ENCODE data around the gene AKAP8L.

The AKAP8L gene

DNA sequence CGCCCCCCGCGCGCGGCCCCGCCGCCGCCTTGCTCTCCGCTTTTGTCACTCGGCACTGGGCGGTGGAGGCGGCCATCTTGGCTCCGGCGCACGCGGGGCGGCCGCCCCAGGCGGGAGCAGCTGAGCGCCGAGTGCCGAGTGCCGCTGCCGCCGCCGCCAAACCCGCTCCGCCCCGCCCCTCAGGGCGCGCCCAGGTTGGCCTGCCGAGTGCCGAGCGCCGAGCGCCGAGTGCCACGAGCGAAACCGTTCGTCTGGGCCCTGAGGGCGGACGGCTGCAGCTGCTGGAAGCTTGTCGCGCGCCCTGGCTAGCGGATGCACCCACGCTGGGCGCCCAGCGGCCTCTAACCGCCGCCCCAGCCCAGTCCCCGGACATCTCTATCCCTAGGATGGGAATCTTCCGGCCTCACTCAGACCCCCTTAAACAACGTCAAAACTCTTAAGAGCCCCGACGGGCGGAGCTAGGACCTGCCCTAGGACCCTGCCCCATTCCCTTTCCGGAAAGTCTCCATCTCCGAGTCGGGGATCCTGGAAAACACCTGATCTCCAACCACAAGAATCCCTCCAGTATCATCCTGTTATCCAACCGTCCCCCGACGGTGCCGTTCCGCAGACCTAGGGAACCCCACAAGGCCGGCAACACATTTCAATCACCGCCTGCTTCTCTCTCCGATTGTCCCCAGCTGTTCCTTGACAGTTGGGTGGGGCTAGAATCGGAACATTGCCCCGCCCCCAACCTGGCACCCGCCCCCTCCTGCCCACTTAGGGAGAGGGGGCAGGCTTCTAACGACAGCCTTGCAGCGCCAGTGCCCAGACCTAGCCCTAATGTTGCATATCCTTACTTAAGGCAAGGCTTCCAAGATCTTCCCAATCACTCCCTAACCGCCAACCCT lies 14.1 kb upstream of the AKAP8L start:
- peak; percentile 63 to 79 for DNase-seq

DNA sequence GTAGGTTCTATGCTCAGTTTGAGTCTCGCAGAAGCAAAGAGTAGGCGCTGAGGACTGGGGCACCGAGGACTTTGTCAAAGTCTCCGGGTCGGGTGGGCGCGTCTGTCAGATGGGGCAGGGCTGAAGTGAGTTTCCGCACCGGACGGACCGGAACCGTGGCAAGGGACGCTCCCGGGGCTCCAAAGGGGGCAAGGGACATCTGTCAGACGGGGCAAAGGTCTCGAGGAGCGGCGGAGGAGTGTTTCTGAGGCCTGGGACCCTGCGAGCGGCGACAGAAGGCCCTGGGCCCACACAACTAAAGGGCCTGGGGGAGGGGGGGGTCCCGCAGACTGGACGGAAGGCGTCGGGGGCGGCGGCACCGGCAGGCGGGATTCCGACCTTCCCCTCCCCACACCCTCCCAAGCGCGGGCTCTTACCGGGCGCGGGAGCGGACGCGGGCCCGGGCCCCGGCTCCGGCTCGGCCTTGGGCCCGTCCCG lies 13.3 kb upstream of the AKAP8L start:
- no peak for DNase-seq

DNA sequence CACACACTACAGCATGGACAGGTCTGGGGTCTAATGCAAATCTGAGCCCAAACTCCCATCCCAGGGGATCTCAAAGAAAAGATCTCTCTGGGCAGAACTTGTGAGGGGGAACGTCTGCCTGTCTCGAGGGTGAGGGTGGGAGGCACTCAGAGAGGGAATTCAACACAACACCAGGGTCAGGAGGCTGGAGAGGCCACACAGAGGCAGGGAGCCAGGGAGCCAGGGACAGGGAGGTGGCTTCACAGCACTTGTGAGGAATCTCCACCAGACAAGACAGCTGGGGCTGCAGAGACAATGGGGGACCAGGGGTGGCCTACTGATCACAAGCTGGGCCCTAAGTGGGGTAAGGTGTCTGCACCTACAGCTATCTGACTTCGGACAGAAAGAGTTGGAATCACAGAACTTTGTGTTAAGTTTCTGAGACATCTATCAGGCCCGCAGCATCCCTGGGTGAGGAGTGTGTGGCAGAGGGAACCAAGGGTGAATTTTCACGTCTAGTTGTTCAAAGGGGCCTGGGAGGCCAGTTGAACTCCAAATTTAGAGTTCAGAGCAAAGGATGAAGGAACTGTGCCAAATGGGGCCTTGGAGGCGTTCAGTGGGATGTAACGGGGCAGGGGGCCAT lies 12.7 kb upstream of the AKAP8L start:
- no peak for DNase-seq

DNA sequence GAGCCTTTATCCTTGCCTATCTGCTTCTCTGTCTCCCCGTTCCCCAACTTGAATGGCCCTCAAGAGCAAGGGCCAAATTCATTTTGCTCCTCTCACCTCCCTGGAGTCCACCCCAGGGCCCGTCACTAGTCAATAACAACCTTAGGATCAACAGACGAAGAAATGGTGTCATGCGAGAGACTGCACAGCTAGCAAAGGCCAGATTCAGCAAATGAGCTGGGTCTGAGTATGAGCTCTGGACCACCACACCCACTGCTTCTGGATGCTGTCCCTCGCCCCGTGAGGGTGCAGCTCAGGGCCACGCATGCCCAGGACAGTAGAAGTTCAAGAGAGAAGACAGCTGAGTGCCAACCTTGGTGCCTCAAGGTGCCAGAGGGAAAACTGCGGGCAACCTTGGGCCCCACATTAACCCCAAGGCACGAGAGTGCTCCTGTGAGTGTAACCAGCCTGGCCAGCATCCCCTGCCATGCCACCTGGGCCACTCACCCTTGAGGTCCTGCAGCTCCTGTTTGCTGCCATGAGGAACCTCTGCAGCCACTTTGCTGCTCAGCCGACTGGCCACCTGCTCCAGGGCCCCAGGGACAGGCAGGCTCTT lies 11.8 kb upstream of the AKAP8L start:
- DNase-seq: no peak

DNA sequence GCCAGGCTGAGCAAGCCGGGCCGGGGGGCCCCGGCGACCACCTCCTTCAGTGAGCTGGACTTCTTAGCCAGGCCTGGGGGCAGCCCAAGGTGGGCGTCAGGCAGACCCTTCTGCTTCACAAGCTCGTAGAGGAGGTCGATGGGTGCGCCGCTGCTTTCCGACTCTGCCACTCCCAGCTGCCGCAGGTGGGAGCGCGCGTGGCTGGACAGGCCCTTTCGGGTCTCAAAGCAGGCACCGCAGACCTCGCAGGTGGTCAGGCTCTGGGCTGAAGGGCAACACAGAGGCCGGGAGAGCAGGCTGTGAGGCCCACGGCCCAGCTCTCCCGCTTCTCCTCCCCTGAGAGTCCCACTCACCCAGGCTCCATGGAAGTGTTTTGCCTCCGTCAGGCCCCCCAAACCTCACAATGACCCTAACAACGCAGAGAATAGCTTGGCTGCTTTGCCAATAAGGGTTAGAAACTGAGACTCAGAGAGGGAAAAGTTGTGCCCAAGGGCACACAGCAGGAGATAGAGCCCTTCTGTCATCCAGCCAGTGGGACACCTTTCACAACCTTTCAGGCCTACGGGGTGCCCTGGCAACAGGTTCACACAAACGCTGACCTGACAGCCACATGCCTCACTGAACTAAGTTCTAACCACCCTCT lies 11.2 kb upstream of the AKAP8L start:
- DNase-seq: no peak

DNA sequence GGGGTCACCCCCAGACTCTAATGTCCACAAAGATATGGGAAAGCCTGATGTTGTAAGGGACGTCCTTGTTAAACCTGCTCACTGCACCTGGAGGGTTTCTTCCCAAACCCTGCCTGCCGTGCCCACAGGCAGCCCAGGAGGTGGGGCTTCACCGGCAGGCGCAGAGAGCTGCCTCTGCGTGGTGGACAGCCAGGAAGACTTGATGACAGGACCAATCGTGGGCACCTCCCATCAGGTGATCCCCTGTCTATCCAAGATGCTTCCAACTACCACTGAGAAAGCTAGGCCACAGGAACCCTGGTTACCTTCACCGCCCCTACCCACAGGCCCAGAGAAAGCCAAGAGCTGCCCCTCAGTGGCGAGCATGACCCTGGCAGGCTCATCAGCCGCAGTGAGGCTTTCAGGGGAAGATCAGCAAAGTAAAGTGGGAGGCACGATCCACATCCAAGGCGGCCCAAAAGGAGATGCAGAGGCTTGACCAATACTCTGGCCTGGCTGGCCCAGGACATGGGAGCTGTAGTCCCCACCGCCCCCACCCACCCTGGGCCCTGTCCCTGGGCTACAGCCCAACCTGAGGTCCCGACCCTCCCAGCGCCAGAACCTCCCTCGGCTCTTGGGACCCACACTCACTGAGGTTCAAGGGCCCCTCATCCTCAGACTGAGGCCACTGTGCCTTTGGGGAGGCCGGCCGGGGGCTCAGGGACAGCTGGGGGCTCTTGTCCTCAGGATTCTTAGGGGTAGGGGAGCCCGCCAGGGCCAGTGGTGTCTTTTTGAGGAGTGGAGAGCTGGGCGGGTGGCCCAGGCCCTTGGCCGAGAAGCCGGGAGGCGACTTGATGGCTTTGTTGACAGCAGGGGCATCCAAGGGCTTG lies 10.4 kb upstream of the AKAP8L start:
- DNase-seq: no peak

DNA sequence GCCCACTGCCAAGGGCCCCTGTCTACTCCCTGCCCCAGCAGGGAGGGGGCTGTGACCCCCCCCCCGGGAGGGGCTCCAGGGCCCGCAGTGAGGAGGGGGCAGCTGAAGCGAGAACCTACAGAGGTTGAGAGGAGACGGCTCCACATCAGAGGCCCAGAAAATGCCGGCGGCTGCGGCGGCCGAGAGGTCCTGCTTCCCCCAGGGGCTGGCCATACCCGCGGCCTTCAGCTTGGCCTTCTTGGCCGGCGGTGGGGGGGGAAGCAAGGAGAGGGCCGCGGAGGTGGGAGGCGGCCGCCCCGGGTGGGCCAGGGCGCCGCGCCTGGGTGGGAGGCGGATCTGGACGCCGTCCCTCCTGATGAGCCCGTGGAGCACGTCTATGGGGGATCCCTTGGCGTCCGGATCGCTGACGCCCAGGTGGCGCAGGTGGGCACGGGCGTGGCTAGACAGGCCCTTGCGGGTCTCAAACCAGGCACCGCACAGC lies 9.2 kb upstream of the AKAP8L start:
- no peak for DNase-seq

DNA sequence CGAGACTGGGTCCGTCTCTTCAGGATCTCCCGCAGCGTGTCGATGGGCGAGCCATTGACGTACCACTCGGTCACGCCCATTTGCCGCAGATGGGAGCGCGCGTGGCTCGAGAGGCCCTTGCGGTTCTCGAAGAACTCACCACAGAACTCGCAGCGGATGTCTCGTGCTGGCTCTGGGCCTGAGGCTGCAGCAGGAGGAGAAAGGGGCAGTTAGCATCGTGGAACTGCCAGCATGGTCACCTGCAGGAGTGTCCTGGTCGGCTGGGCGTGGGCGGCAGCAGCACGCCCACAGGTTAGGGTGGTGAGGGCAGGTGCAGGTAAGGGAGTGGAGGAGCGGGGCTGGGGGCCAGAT lies 8.5 kb upstream of the AKAP8L start:
- DNase-seq: no peak

DNA sequence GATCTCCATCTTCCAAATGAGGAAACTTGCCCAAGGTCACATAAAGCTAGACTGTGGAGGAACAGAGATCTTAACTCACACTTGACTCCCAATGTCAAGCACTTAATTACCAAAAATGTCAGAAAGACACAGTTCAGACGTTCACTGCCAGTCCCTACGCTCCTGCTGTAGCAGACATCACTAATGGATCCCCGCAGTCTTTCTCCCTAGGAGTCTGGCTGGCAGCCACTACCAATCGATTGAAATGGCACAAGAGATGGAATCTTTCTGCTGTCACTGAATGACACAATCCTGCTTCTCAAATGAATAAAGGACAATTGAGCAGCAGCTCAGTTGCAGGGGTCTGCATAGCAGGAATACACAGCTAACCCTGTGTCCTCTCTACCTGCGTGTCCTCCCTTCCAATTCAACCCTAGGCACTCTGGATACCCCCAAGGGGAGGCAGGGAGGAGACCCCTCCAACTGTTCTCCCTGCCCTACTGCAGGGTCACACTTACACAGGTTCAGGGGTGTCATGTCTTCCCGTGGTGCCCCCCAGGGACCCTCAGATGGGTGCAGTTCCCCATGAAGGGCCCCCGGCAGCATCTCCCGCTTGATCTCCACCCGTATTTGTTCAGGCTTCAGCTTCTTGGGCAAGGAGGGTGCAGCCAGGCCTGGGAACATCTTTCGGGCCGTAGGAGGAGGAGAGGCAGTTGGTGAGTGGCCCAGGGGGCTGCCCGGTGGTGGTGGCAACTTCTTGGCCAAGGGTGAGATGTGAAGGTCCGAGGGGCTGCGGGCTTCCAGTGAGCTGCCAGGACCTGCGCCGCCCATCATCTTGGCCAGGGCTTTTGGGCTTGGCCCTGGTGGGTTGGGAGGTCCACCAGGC lies 7.9 kb upstream of the AKAP8L start:
- DNase-seq: peak in 1 of 2 experiments; percentile 14

DNA sequence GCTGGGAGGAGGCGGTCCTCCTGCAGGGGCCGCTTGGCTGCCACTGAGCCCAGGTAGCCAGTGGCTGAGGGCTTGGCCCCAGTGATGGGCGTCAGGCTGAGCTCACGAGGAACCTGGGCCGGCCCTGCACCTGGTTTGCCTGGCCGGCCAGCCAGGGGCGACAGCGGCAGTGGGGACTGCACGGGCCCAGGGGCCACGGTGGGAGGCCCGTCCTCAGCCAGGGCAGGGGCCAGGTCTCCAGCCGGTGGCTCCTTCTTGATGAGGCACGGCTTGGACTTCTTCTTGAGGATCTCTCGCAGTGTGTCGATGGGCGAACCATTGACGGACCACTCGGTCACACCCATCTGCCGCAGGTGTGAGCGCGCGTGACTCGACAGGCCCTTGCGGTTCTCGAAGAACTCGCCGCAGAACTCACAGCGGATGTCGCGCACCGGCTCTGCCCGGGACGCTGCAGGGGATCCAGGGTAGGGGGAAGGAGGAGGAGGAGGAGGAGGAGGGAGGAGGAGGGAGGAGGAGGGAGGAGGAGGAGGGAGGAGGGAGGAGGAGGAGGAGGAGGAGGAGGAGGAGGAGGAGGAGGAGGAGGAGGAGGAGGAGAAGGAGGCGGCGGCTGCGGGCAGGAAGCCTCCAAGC lies 6.6 kb upstream of the AKAP8L start:
- no peak for DNase-seq

DNA sequence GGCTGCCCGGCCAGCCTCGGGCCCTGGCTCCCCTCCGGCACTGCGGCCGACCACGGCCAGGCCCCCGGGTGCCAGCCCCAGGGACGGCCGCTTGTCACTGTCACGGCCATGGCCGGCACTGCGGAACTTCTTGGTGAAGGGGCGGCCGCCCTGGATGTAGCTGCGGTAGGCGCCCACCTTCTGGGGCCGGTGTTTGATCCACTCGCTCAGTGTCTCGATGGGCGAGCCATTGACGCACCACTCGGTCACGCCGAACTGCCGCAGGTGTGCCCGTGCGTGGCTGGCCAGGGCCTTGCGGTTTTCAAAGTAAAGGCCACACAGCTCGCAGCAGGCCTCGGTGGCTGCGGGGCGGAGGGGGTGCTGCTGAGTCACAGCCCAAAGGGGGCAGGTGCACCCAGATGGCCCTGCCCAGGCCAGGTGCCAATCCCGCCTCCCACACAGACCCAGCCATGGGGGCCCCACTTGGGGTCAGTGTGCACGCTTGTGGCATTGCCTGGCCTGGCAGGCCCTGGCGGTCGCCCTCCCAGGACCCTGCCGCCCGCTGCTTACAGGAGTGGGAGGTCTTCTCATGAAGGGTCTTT lies 6.0 kb upstream of the AKAP8L start:
- DNase-seq: no peak

DNA sequence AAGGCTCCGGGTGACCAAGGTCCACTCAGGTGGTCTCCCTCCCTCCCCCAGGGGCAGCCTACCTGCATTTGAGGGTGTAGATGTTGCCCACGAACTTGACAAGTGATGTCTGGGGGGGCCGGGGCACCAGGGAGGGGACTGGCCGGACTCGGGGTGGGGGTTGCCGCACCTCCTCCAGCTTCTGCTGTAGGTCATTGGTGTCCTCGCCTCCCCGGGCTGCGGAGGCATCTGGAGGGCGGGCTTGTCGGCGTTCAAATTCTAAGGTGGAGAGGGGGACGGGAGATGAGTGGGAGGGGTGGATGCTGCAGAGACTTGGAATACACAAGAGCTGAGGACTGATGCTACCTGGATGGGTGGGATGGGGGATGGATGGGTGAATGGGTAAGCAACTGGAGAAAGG lies 5.3 kb upstream of the AKAP8L start:
- DNase-seq: no peak

DNA sequence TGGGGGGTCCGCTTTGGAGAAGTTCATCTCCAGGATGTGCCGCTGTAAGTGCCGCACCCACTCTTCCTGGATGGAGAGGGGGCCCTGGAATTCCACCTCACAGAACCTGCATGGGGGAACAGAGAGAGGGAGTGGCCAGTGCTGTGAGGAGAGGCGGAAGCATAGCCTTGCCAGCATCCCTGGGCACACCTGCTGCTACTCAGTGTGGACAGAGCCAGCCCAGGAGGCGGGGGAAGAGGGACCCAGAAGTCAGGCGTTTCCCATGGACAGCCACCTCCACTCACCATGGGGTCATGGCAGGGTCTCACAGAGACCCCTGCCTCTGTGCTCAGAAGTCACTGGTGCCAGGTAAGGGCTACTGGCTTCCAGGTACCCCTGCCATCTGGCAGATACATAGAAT lies 4.3 kb upstream of the AKAP8L start:
- no peak for DNase-seq

DNA sequence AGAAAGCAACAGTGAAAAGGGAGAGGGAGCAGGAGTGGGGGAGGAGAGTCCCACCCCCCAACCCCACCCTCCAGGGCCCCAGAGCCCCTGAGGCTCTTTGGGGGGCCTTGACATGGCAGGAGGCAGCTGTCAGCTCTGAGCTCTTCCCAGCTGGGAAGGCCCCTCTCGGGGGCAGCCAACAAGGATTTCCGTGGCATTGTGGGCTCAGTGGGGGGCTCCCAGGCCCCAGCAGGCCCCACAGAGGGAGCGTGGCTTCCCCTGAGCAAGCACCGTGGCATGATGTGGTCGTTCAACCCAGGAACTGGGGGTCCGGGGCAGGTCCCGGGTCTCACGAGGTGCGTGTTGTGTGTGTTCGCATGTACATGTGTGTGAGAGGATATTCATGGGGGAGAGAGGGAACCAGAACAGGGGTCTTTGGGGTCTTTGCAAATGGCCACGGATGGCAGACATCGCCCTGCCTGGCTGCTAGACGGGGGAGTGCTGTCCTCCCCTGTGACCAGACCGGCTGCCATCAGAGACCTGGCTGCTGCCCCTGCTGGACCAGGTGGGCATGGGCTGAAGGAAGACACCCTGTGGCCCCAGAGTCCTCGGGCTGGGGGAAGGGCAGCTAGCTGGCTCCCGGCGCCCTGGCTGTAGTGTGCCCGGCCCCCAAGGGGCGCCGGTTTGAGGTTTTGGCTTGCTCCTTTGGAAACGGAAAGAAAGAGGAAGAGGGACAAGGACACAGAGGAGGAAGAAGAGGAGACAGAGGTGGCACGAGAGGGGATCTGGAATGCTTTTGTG lies 3.7 kb upstream of the AKAP8L start:
- DNase-seq: no peak

DNA sequence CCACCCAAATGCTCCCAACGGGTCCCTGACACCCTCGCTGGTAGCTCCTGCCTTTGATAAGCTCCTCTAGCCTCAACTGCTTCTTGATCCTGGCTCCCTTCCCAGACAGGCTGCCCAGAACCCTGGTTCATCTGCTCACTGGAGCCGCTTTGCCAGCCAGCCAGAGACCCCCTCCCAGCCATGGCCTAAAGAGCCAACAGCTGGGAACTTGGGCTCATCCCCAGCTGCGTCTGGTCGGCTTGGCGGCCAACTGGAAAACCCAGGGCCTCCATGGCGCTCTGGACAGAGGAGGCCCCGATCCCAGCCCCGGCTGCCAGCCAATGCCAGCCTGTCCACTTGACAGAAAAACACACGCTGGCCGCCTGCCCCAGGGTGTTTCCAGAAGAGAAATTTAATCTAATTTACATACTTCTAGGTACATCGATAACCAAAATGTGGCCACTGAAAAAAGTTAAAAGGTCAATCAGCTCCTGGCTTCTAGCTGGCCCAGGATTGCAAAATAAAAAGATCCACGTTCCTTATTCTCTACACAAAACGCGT lies 3.0 kb upstream of the AKAP8L start:
- no peak for DNase-seq

DNA sequence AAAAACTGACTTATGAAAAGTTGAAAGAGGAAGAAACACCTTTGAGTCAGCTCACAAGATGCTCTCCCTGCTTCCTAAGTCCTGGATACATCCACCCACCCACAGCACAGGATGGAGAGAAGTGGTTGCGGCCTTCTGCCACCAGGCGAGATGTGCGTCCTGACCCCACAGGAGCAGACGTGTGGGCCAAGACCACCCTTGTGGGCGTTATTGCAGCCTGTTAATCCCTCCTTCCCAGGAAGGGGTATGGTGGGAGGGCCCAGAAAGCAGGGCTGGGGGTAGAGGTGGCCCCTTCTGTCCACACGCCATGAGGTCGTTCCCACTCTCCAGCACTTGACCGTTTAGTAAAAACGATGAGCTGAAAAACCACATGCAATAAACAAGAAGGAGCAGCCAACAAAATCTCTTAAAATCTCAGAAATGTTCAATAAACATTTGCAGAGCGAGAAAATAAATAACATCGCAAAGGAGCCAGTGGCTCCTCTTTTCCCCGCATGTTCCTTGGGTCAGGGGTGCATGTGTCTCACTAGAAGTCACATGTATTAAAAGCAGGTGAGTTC lies 2.4 kb upstream of the AKAP8L start:
- no peak for DNase-seq

DNA sequence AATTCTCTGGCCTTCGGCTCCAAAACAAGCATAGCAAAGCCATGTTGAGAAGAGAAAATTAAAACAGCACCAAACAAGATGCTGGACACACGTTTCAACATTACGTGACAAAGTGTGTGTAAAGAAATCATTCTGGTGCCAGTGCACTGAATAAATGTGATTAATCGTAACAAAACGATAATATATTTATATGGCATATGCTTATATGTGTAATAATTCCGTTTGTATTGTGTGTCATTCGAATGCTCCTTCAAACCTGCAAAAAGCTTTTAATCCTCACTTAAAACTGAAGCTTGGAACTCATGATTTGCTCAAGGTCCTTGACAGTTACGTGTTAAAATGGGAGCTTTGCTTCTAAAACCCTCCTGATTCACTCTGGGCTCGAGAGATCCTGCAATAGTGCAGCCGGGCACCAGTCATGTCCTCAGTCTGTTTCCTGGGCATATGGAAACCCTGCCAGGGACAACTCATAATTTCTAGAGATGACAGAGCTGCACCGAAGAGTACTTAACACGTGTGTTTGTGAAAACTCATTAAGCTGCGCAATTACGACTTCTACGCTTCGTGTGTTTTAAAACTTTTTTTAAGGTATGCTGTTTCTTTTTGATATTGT lies 731 bp upstream of the AKAP8L start:
- no peak for DNase-seq

DNA sequence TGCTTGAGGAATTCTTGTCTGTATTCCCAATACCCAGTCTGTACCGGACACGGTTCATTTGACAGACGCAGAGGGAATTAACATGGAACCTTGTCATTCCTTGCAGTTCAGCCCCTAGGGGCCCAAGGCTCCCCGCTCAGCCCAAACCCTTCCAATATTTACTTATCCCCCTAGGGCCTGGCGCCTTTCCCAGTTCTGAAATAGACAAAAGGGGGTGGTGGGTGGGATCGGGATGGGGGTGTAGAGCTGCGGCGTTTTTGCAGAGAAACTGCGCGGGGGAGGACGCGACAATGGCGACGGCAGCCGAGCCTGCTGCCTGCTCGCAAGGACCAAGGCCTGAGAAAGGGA lies 583 bp downstream of the AKAP8L start:
- DNase-seq: no peak

DNA sequence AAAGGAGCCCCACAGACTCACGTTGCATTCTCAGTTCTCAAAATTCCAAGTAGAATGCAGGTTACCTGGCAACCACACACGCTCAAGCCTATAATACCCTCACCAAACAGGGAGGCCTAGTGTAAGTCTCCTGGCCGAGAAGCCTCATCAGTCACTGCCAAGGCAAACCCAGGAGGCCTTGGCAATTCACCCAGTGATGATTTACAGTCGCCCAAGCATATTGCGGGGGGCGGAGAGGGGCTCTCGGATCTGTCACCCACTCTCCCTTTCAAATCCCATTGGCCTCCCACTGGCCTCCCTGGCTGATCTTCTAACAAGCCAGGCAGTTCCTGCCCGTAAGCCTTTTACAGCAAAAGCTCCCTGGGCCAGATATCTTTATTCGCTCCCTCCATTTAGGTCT lies 1.1 kb downstream of the AKAP8L start:
- DNase-seq: no peak

Measured in SW 1271 (cell line).